K562 (cell line): ENCODE results near the gene TTC28. TPM values are rescaled to one million over a fixed set of nuclear protein-coding genes. Genes with fewer than 3 reads are reported as not detected.

Experiments used
- ATAC-seq: fragments of 200-7000 bp; cut with Tn5 transposase; 3 replicates; pipeline ENCODE4 v1.9.1; 2020; ENCODE audit warnings: moderate library complexity
- BruUV-seq: library from RNA; stranded (reverse); fragments of 400-500 nt; replicated peaks from 2 replicates; lab custom pipeline; 2021; lab: Mats Ljungman, UMichigan
- CTCF ChIA-PET: fragments of 300-600 bp; formaldehyde crosslinking; extraction: SDS; loops from one replicate; lab custom pipeline; 2021; ENCODE audit warnings: low intra/inter-chr PET ratio; lab: Yijun Ruan, JAX
- POLR2A ChIA-PET: fragments of 300-600, 350-650 bp; sonication (Branson Sonifier 250); formaldehyde crosslinking; extraction: SDS; loops from one replicate; lab custom pipeline; 2021; ENCODE audit warnings: antibody characterized with exemption, inconsistent platforms; lab: Yijun Ruan, JAX
- DNase-seq, 4 experiments: peaks; one replicate each; pipeline versions ENCODE4 v3.0.0 to v3.0.0-alpha.2; 2011 to 2018; ENCODE audit warnings: low spot score in 3 of 4, mixed read lengths in 3 of 4; ENCODE audit errors: extremely low read depth in 1 of 4
- FAIRE-seq: peaks from 2 replicates; lab custom pipeline; 2011; peaks lifted over from hg19 to GRCh38; lab: Jason Lieb, UNC
- H2AFZ ChIP-seq: 2 replicates; pipeline ENCODE4 v1.6.0; 2011; ENCODE audit warnings: low read depth, low read length, control low read depth, inconsistent platforms
- H3K27ac ChIP-seq: fragments of 200-600 bp; 3 replicates; pipeline ENCODE4 v1.8.0; 2011; ENCODE audit warnings: low read depth, mild to moderate bottlenecking, control low read depth, inconsistent platforms, low read length, moderate library complexity, mixed read lengths; ENCODE audit errors: extremely low read depth
- H3K27me3 ChIP-seq, 2 experiments: fragments of 300-600 bp in 1 of 2; 2 replicates in 1 of 2; 3 replicates in 1 of 2; pipeline versions ENCODE4 v1.6.0 to v1.8.0; 2011; ENCODE audit warnings: inconsistent platforms in 2 of 2, low read length in 2 of 2, mild to moderate bottlenecking in 1 of 2, mixed read lengths in 1 of 2, moderate library complexity in 1 of 2; ENCODE audit not compliant: control insufficient read depth in 2 of 2, insufficient read depth in 2 of 2
- H3K36me3 ChIP-seq: fragments of 300-600 bp; 3 replicates; pipeline ENCODE4 v1.8.0; 2011; ENCODE audit warnings: mild to moderate bottlenecking, low read length, inconsistent platforms; ENCODE audit not compliant: control insufficient read depth, insufficient read depth
- H3K4me1 ChIP-seq, 2 experiments: fragments of 200-600 bp in 1 of 2; replicated peaks in 1 of 2; 2 replicates in 1 of 2; 3 replicates in 1 of 2; pipeline versions ENCODE4 v1.5.1 to v1.8.0; 2011; ENCODE audit warnings: inconsistent platforms in 2 of 2, low read length in 2 of 2, mild to moderate bottlenecking in 1 of 2, mixed read lengths in 1 of 2, moderate library complexity in 1 of 2; ENCODE audit not compliant: control insufficient read depth in 2 of 2, insufficient read depth in 2 of 2
- H3K4me2 ChIP-seq: 2 replicates; pipeline ENCODE4 v1.6.1; 2011; ENCODE audit warnings: low read length, control low read depth, inconsistent platforms, mixed read lengths; ENCODE audit not compliant: insufficient read depth
- H3K4me3 ChIP-seq: fragments of 200-600 bp; sonication (generic), shearing (Covaris generic); 2 replicates; pipeline ENCODE4 v1.5.1; 2016; ENCODE audit warnings: control low read depth, inconsistent platforms
- H3K79me2 ChIP-seq: fragments of 200-600 bp; 3 replicates; pipeline ENCODE4 v1.8.0; 2011; ENCODE audit warnings: low read length, inconsistent platforms; ENCODE audit not compliant: control insufficient read depth, insufficient read depth
- H3K9ac ChIP-seq, 2 experiments: 2 replicates each; pipeline versions ENCODE4 v1.6.0 to v1.6.1; 2011; ENCODE audit warnings: low read depth in 2 of 2, low read length in 2 of 2, control low read depth in 1 of 2, inconsistent platforms in 1 of 2, mild to moderate bottlenecking in 1 of 2, mixed read lengths in 1 of 2; ENCODE audit not compliant: insufficient read depth in 1 of 2
- H3K9me1 ChIP-seq: one replicate; pipeline ENCODE4 v1.6.0; 2011; ENCODE audit warnings: inconsistent platforms, mild to moderate bottlenecking, low read length, moderate library complexity; ENCODE audit not compliant: control insufficient read depth, insufficient read depth
- H3K9me3 ChIP-seq: replicated peaks from 2 replicates; pipeline ENCODE4 v1.5.1; 2011; ENCODE audit warnings: low read depth, low read length, inconsistent platforms; ENCODE audit not compliant: control insufficient read depth, insufficient read depth
- H4K20me1 ChIP-seq: replicated peaks from 2 replicates; pipeline ENCODE4 v1.6.1; 2011; ENCODE audit warnings: low read length, inconsistent platforms, mixed read lengths; ENCODE audit not compliant: control insufficient read depth, insufficient read depth
- IRF2 ChIP-seq: sonication (generic); formaldehyde crosslinking; IDR thresholded peaks from 2 replicates; pipeline ENCODE4 v1.8.1; 2022; ENCODE audit warnings: mild to moderate bottlenecking, missing genetic modification reagents
- NR1H2 ChIP-seq: sonication (generic); formaldehyde crosslinking; IDR thresholded peaks from 2 replicates; pipeline ENCODE4 v1.4.0; 2020; ENCODE audit warnings: mild to moderate bottlenecking, missing genetic modification reagents
- SAP30 ChIP-seq: fragments of 200-600 bp; sonication (generic); IDR thresholded peaks from 2 replicates; pipeline ENCODE4 v1.6.1; 2012; ENCODE audit warnings: borderline replicate concordance, low read depth, mild to moderate bottlenecking, moderate library complexity, low read length, control low read depth, inconsistent platforms; ENCODE audit not compliant: insufficient read depth, poor library complexity, severe bottlenecking
- ZBTB7A ChIP-seq: IDR thresholded peaks from 2 replicates; pipeline ENCODE4 v1.6.1; 2011; ENCODE audit warnings: low read depth, mild to moderate bottlenecking, low read length, moderate library complexity, borderline replicate concordance; ENCODE audit not compliant: control insufficient read depth
- WGBS: fragments of 100-300 bp; shearing (Covaris generic); methylation state at CpG from one replicate; pipeline ENCODE4 v1.1.6; 2016; ENCODE audit warnings: low coverage, mixed read lengths; ENCODE audit not compliant: insufficient coverage; ENCODE audit errors: missing lambda C conversion rate; 5-methylcytosine and 5-hydroxymethylcytosine counted together
- in situ Hi-C: fragments of 300-500 bp; cut with MboI; formaldehyde crosslinking; loops from 4 replicates; pipeline ENCODE4 v1.15.0; 2018; ENCODE audit warnings: inconsistent platforms, mixed read lengths
- intact Hi-C: fragments of 100-400 bp; cut with micrococcal nuclease; formaldehyde crosslinking; loops from 2 replicates; pipeline ENCODE4 v1.14.2; 2022
- polyA plus RNA-seq, 8 experiments: library from polyadenylated mRNA; depleted of rRNA in 4 of 8; stranded (reverse) in 5 of 8; unstranded in 3 of 8; fragments of >200 nt; fragmentation: Nextera tagmentation in 2 of 8; fragmentation: Illumina TruSeq in 1 of 8; extraction: Ambion mirVana in 2 of 8; extraction: Trizol in 1 of 8; gene quantifications; 2 replicates each; pipeline versions ENCODE4 v1.2.1 to v1.2.3, GENCODE V29; 2011 to 2014; ENCODE audit warnings: inconsistent platforms in 1 of 8, missing spikeins in 1 of 8
- total RNA-seq, 7 experiments: library from RNA; depleted of rRNA in 6 of 7; stranded (reverse); fragments of >200 nt in 6 of 7; fragmentation: Illumina TruSeq in 2 of 7; extraction: Trizol in 2 of 7; gene quantifications; 2 replicates each; pipeline versions ENCODE4 v1.2.1 to v1.2.3, GENCODE V29; 2011 to 2021; ENCODE audit warnings: low replicate concordance in 1 of 7
- TF ChIP-seq, protein P1 (sequence below): fragments of 200-800 bp; sonication (Bioruptor generic); IDR thresholded peaks from 2 replicates; pipeline ENCODE4 v1.6.1; 2016; ENCODE audit warnings: missing genetic modification characterization, missing compliant biosample characterization
- TF ChIP-seq, protein P2 (sequence below): fragments of 250-450 bp; sonication (Bioruptor Pico); IDR thresholded peaks from 2 replicates; pipeline ENCODE4 v1.8.0; 2021; ENCODE audit warnings: moderate library complexity, mild to moderate bottlenecking, inconsistent platforms
- TF ChIP-seq, protein P3 (sequence below): sonication (generic); formaldehyde crosslinking; IDR thresholded peaks from 2 replicates; pipeline ENCODE4 v1.8.1; 2023; ENCODE audit warnings: mild to moderate bottlenecking, missing genetic modification reagents, moderate library complexity

The TTC28 gene
- total and polyA plus RNA-seq, 9 of the 15 experiments (the other 6 are each of a cell fraction or from before 2014, with no cell fraction given): 0.22 to 10.7 (median 3.1) TPM

DNA sequence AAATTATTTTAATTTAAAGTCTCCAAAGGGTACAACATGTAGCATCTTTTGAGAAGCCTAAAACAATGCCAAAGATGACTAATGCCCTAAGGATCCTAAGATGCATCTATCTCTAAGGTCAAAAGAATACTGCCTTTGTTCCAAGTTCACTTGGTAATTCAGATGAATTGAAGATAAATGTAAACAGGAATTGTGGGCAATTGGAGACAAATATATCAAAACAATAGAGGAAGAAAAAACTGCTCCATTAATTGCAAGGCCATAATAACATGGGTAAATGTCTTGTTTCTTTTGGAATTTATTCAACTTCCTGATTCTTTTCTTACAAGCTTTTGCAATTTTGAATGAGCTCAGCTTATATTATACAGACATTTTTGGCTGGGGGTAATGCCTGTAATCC lies 338.6 kb downstream of the TTC28 start:
- no peak for FAIRE-seq
- no peaks in the 10 kb centered on the region for H3K79me2 ChIP-seq

DNA sequence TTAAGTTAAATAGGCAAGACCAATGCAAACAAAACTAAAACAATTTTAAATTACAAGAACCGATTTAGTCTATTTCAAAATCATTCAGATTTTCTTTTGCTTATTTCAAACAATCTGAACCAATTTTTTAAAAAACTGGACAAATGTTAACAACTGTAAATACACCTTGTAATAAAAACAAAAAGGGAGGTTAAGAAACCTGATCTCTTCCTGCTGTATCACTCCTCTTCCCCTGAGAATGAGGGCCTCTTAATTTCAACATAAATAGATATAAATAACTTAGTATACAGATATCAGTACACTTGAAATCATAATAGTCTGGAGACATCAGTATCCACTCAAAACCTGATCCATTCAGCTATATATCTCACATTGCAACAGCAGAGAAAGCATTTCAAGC lies 346.6 kb downstream of the TTC28 start:
- ATAC-seq: no peak
- Histone ChIP-seq H3K27me3 (no peaks in the 10 kb centered on the region), H3K4me3 (no peak overlapping the region), H3K36me3 (no peaks in the 10 kb centered on the region), H4K20me1 (no peaks in the 10 kb centered on the region), H3K27ac (no peak overlapping the region), H3K9ac (no peak overlapping the region), H3K9me1 (no peaks in the 10 kb centered on the region), H2AFZ (no peak overlapping the region), H3K79me2 (no peaks in the 10 kb centered on the region), H3K4me2 (no peak overlapping the region), H3K4me1 (no peaks in the 10 kb centered on the region), H3K9me3 (no peaks in the 10 kb centered on the region)
- BruUV-seq: no TSS peak
- ChIA-PET CTCF (no interaction called here), POLR2A (interaction anchor here (1.0 kb wide), 1 partner anchor 9 kb away, joined by 4 read pairs; no protein-coding TSS in a partner anchor)
- DNase-seq: no peak
- 0% methylated on average over 1 of the region's 1 CpG for WGBS
- FAIRE-seq: no peak
- intact Hi-C loops: no loop called here
- in situ Hi-C loops: no loop called here
- no peak for TF ChIP-seq NR1H2 (CRISPR knock-in tag)
- no peak for TF ChIP-seq SAP30
- TF ChIP-seq IRF2 (CRISPR knock-in tag): no peak
- TF ChIP-seq, protein P1, sequence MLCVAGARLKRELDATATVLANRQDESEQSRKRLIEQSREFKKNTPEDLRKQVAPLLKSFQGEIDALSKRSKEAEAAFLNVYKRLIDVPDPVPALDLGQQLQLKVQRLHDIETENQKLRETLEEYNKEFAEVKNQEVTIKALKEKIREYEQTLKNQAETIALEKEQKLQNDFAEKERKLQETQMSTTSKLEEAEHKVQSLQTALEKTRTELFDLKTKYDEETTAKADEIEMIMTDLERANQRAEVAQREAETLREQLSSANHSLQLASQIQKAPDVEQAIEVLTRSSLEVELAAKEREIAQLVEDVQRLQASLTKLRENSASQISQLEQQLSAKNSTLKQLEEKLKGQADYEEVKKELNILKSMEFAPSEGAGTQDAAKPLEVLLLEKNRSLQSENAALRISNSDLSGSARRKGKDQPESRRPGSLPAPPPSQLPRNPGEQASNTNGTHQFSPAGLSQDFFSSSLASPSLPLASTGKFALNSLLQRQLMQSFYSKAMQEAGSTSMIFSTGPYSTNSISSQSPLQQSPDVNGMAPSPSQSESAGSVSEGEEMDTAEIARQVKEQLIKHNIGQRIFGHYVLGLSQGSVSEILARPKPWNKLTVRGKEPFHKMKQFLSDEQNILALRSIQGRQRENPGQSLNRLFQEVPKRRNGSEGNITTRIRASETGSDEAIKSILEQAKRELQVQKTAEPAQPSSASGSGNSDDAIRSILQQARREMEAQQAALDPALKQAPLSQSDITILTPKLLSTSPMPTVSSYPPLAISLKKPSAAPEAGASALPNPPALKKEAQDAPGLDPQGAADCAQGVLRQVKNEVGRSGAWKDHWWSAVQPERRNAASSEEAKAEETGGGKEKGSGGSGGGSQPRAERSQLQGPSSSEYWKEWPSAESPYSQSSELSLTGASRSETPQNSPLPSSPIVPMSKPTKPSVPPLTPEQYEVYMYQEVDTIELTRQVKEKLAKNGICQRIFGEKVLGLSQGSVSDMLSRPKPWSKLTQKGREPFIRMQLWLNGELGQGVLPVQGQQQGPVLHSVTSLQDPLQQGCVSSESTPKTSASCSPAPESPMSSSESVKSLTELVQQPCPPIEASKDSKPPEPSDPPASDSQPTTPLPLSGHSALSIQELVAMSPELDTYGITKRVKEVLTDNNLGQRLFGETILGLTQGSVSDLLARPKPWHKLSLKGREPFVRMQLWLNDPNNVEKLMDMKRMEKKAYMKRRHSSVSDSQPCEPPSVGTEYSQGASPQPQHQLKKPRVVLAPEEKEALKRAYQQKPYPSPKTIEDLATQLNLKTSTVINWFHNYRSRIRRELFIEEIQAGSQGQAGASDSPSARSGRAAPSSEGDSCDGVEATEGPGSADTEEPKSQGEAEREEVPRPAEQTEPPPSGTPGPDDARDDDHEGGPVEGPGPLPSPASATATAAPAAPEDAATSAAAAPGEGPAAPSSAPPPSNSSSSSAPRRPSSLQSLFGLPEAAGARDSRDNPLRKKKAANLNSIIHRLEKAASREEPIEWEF (CRISPR knock-in tag): no peak
- TF ChIP-seq, protein P2, sequence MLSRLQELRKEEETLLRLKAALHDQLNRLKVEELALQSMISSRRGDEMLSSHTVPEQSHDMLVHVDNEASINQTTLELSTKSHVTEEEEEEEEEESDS (CRISPR knock-in tag): no peak
- no peak for TF ChIP-seq ZBTB7A

More for the DNA sequence above, 338.6 kb downstream of the TTC28 start:
- H3K27me3 ChIP-seq: no peaks in the 10 kb centered on the region
- no peaks in the 10 kb centered on the region for H4K20me1 ChIP-seq
- no TSS peak for BruUV-seq
- H3K9me3 ChIP-seq: no peaks in the 10 kb centered on the region
- POLR2A ChIA-PET: no interaction called here
- in situ Hi-C loops: no loop called here
- DNase-seq: no peak
- H3K4me1 ChIP-seq: no peaks in the 10 kb centered on the region
- intact Hi-C loops: no loop called here
- H3K27ac ChIP-seq: no peak overlapping the region
- H2AFZ ChIP-seq: no peak overlapping the region
- TF ChIP-seq, protein P3, sequence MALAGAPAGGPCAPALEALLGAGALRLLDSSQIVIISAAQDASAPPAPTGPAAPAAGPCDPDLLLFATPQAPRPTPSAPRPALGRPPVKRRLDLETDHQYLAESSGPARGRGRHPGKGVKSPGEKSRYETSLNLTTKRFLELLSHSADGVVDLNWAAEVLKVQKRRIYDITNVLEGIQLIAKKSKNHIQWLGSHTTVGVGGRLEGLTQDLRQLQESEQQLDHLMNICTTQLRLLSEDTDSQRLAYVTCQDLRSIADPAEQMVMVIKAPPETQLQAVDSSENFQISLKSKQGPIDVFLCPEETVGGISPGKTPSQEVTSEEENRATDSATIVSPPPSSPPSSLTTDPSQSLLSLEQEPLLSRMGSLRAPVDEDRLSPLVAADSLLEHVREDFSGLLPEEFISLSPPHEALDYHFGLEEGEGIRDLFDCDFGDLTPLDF (CRISPR knock-in tag): no peak
- no peaks in the 10 kb centered on the region for H3K9me1 ChIP-seq
- no peak overlapping the region for H3K4me2 ChIP-seq
- CTCF ChIA-PET: no interaction called here
- no peak overlapping the region for H3K9ac ChIP-seq
- H3K4me3 ChIP-seq: no peak overlapping the region
- no peaks in the 10 kb centered on the region for H3K36me3 ChIP-seq
- no peak for ATAC-seq
